K562 (cell line): ENCODE results near the gene ZKSCAN3. TPM values are rescaled to one million over a fixed set of nuclear protein-coding genes. Genes with fewer than 3 reads are reported as not detected.
A peak's percentile ranks its signal among the peaks of the same experiment; 100 is the strongest.

ENCODE experiments used
- ATAC-seq: fragments of 200-7000 bp; cut with Tn5 transposase; 3 replicates; pipeline ENCODE4 v1.9.1; 2020; ENCODE audit warnings: moderate library complexity
- BruUV-seq: library from RNA; stranded (reverse); fragments of 400-500 nt; replicated peaks from 2 replicates; lab custom pipeline; 2021; lab: Mats Ljungman, UMichigan
- CTCF ChIA-PET: fragments of 300-600 bp; formaldehyde crosslinking; extraction: SDS; loops from one replicate; lab custom pipeline; 2021; ENCODE audit warnings: low intra/inter-chr PET ratio; lab: Yijun Ruan, JAX
- POLR2A ChIA-PET: fragments of 300-600, 350-650 bp; sonication (Branson Sonifier 250); formaldehyde crosslinking; extraction: SDS; loops from one replicate; lab custom pipeline; 2021; ENCODE audit warnings: antibody characterized with exemption, inconsistent platforms; lab: Yijun Ruan, JAX
- DNase-seq, 4 experiments: peaks; one replicate each; pipeline versions ENCODE4 v3.0.0 to v3.0.0-alpha.2; 2011 to 2018; ENCODE audit warnings: low spot score in 3 of 4, mixed read lengths in 3 of 4; ENCODE audit errors: extremely low read depth in 1 of 4
- FAIRE-seq: peaks from 2 replicates; lab custom pipeline; 2011; peaks lifted over from hg19 to GRCh38; lab: Jason Lieb, UNC
- H2AFZ ChIP-seq: 2 replicates; pipeline ENCODE4 v1.6.0; 2011; ENCODE audit warnings: low read depth, low read length, control low read depth, inconsistent platforms
- H3K27ac ChIP-seq: fragments of 200-600 bp; 3 replicates; pipeline ENCODE4 v1.8.0; 2011; ENCODE audit warnings: low read depth, mild to moderate bottlenecking, control low read depth, inconsistent platforms, low read length, moderate library complexity, mixed read lengths; ENCODE audit errors: extremely low read depth
- H3K27me3 ChIP-seq, 2 experiments: fragments of 300-600 bp in 1 of 2; 2 replicates in 1 of 2; 3 replicates in 1 of 2; pipeline versions ENCODE4 v1.6.0 to v1.8.0; 2011; ENCODE audit warnings: inconsistent platforms in 2 of 2, low read length in 2 of 2, mild to moderate bottlenecking in 1 of 2, mixed read lengths in 1 of 2, moderate library complexity in 1 of 2; ENCODE audit not compliant: control insufficient read depth in 2 of 2, insufficient read depth in 2 of 2
- H3K36me3 ChIP-seq: fragments of 300-600 bp; 3 replicates; pipeline ENCODE4 v1.8.0; 2011; ENCODE audit warnings: mild to moderate bottlenecking, low read length, inconsistent platforms; ENCODE audit not compliant: control insufficient read depth, insufficient read depth
- H3K4me1 ChIP-seq, 2 experiments: fragments of 200-600 bp in 1 of 2; replicated peaks in 1 of 2; 2 replicates in 1 of 2; 3 replicates in 1 of 2; pipeline versions ENCODE4 v1.5.1 to v1.8.0; 2011; ENCODE audit warnings: inconsistent platforms in 2 of 2, low read length in 2 of 2, mild to moderate bottlenecking in 1 of 2, mixed read lengths in 1 of 2, moderate library complexity in 1 of 2; ENCODE audit not compliant: control insufficient read depth in 2 of 2, insufficient read depth in 2 of 2
- H3K4me2 ChIP-seq: 2 replicates; pipeline ENCODE4 v1.6.1; 2011; ENCODE audit warnings: low read length, control low read depth, inconsistent platforms, mixed read lengths; ENCODE audit not compliant: insufficient read depth
- H3K4me3 ChIP-seq: fragments of 200-600 bp; sonication (generic), shearing (Covaris generic); 2 replicates; pipeline ENCODE4 v1.5.1; 2016; ENCODE audit warnings: control low read depth, inconsistent platforms
- H3K79me2 ChIP-seq: fragments of 200-600 bp; 3 replicates; pipeline ENCODE4 v1.8.0; 2011; ENCODE audit warnings: low read length, inconsistent platforms; ENCODE audit not compliant: control insufficient read depth, insufficient read depth
- H3K9ac ChIP-seq, 2 experiments: 2 replicates each; pipeline versions ENCODE4 v1.6.0 to v1.6.1; 2011; ENCODE audit warnings: low read depth in 2 of 2, low read length in 2 of 2, control low read depth in 1 of 2, inconsistent platforms in 1 of 2, mild to moderate bottlenecking in 1 of 2, mixed read lengths in 1 of 2; ENCODE audit not compliant: insufficient read depth in 1 of 2
- H3K9me1 ChIP-seq: one replicate; pipeline ENCODE4 v1.6.0; 2011; ENCODE audit warnings: inconsistent platforms, mild to moderate bottlenecking, low read length, moderate library complexity; ENCODE audit not compliant: control insufficient read depth, insufficient read depth
- H3K9me3 ChIP-seq: replicated peaks from 2 replicates; pipeline ENCODE4 v1.5.1; 2011; ENCODE audit warnings: low read depth, low read length, inconsistent platforms; ENCODE audit not compliant: control insufficient read depth, insufficient read depth
- H4K20me1 ChIP-seq: replicated peaks from 2 replicates; pipeline ENCODE4 v1.6.1; 2011; ENCODE audit warnings: low read length, inconsistent platforms, mixed read lengths; ENCODE audit not compliant: control insufficient read depth, insufficient read depth
- CBX3 ChIP-seq, 2 experiments: IDR thresholded peaks; 1 replicate in 1 of 2; 2 replicates in 1 of 2; pipeline ENCODE4 v1.6.1; 2012; ENCODE audit warnings: inconsistent platforms in 2 of 2, low read length in 2 of 2, borderline replicate concordance in 1 of 2, control low read depth in 1 of 2
- NFIC ChIP-seq: fragments of 450-650 bp; IDR thresholded peaks from 2 replicates; pipeline ENCODE4 v1.6.1; 2017; ENCODE audit warnings: mild to moderate bottlenecking, inconsistent platforms
- ZFP36 ChIP-seq: fragments of 150-350 bp; IDR thresholded peaks from 2 replicates; pipeline ENCODE4 v1.6.1; 2018; ENCODE audit warnings: low read length, low read depth; ENCODE audit not compliant: partially characterized antibody
- ZFPM2 ChIP-seq: fragments of 250-450 bp; sonication (Bioruptor Pico); IDR thresholded peaks from 2 replicates; pipeline ENCODE4 v1.5.1; 2022; ENCODE audit warnings: mild to moderate bottlenecking
- ZNF408 ChIP-seq: fragments of 250-450 bp; sonication (Bioruptor Pico); IDR thresholded peaks from 2 replicates; pipeline ENCODE4 v1.4.0; 2020; ENCODE audit warnings: low read depth, mild to moderate bottlenecking, moderate library complexity
- WGBS: fragments of 100-300 bp; shearing (Covaris generic); methylation state at CpG from one replicate; pipeline ENCODE4 v1.1.6; 2016; ENCODE audit warnings: low coverage, mixed read lengths; ENCODE audit not compliant: insufficient coverage; ENCODE audit errors: missing lambda C conversion rate; 5-methylcytosine and 5-hydroxymethylcytosine counted together
- in situ Hi-C: fragments of 300-500 bp; cut with MboI; formaldehyde crosslinking; loops from 4 replicates; pipeline ENCODE4 v1.15.0; 2018; ENCODE audit warnings: inconsistent platforms, mixed read lengths
- intact Hi-C: fragments of 100-400 bp; cut with micrococcal nuclease; formaldehyde crosslinking; loops from 2 replicates; pipeline ENCODE4 v1.14.2; 2022
- polyA plus RNA-seq, 8 experiments: library from polyadenylated mRNA; depleted of rRNA in 4 of 8; stranded (reverse) in 5 of 8; unstranded in 3 of 8; fragments of >200 nt; fragmentation: Nextera tagmentation in 2 of 8; fragmentation: Illumina TruSeq in 1 of 8; extraction: Ambion mirVana in 2 of 8; extraction: Trizol in 1 of 8; gene quantifications; 2 replicates each; pipeline versions ENCODE4 v1.2.1 to v1.2.3, GENCODE V29; 2011 to 2014; ENCODE audit warnings: inconsistent platforms in 1 of 8, missing spikeins in 1 of 8
- total RNA-seq, 7 experiments: library from RNA; depleted of rRNA in 6 of 7; stranded (reverse); fragments of >200 nt in 6 of 7; fragmentation: Illumina TruSeq in 2 of 7; extraction: Trizol in 2 of 7; gene quantifications; 2 replicates each; pipeline versions ENCODE4 v1.2.1 to v1.2.3, GENCODE V29; 2011 to 2021; ENCODE audit warnings: low replicate concordance in 1 of 7

Gene ZKSCAN3
- total and polyA plus RNA-seq, 9 of the 15 experiments (the other 6 are each of a cell fraction or from before 2014, with no cell fraction given) = 3.0 to 12.4 (median 10.2) TPM

GRCh38 chr6:28311139-28311823 is 38.5 kb upstream of the ZKSCAN3 start:
- Histone ChIP-seq H3K36me3 (no peaks in the 10 kb centered on the region), H3K27me3 (no peaks in the 10 kb centered on the region), H3K27ac (no peak overlapping the region)
- ChIA-PET POLR2A (interaction anchor here (0.5 to 3.4 kb wide), 4 partner anchors 16 to 166 kb away, joined by 3 to 19 read pairs (median 3); partner anchors contain the start of gene ZSCAN31), CTCF (no interaction called here)
- WGBS = 53% methylated on average over 9 of the region's 9 CpGs
- no peak for DNase-seq
- in situ Hi-C loops = no loop called here
- TF ChIP-seq ZFP36 (peak; percentile 66), ZNF408 (CRISPR knock-in tag) (no peak), NFIC (peak; percentile 90)
- TF ChIP-seq, all 486 proteins: peak for 2
- BruUV-seq = no TSS peak
- Histone ChIP-seq H3K79me2 (no peaks in the 10 kb centered on the region), H4K20me1 (no peaks in the 10 kb centered on the region), H3K4me2 (no peak overlapping the region), H3K4me3 (no peak overlapping the region), H3K9me1 (no peaks in the 10 kb centered on the region), H3K4me1 (peaks cover 6 to 13% of the 10 kb centered on the region in 2 experiments; a peak in 4 of 5 replicates), H3K9ac (0 out of 4 replicates have a peak overlapping the region, but pooled peaks of 1 of the 2 experiments have one; percentile 10), H3K9me3 (no peaks in the 10 kb centered on the region; the same call in 1 of the 2 replicates), H2AFZ (peak overlapping the region; percentile 21; the same call in 1 of the 2 replicates)
- FAIRE-seq = no peak
- ATAC-seq = peak; percentile 56; the same call in 2 of the 3 replicates
- intact Hi-C loops = no loop called here

- ChIA-PET POLR2A (no interaction called here), CTCF (no interaction called here)
- 88% methylated on average over 23 of the region's 23 CpGs for WGBS
- no peaks in the 10 kb centered on the region for H3K79me2 ChIP-seq
- no peaks in the 10 kb centered on the region for H3K9me1 ChIP-seq
- H3K27ac ChIP-seq = no peak overlapping the region
- H3K36me3 ChIP-seq = no peaks in the 10 kb centered on the region
- no peaks in the 10 kb centered on the region for H3K27me3 ChIP-seq
- no peak overlapping the region for H2AFZ ChIP-seq
- FAIRE-seq (no peak), ATAC-seq (no peak), DNase-seq (no peak)
- peaks cover 6 to 13% of the 10 kb centered on the region in 2 experiments; a peak in 4 of 5 replicates for H3K4me1 ChIP-seq
- no TSS peak for BruUV-seq
- H3K4me2 ChIP-seq = no peak overlapping the region
- H3K4me3 ChIP-seq = no peak overlapping the region
- H3K9ac ChIP-seq = no peak overlapping the region
- no peaks in the 10 kb centered on the region; the same call in 1 of the 2 replicates for H3K9me3 ChIP-seq
- H4K20me1 ChIP-seq = no peaks in the 10 kb centered on the region
- no peak for TF ChIP-seq ZFPM2 (CRISPR knock-in tag)
- peak in 1 of 2 experiments; percentile 32; a peak in 1 of 3 replicates for TF ChIP-seq CBX3 (IDR thresholded peaks at IDR 0.05; ENCODE audit: borderline replicate concordance in 1 of 2, low read length in 2 of 2)
- intact Hi-C loops = no loop called here
- in situ Hi-C loops = no loop called here
Observed at GRCh38 chr6:28312939-28313338, 36.8 kb upstream of the ZKSCAN3 start.
